Peyer's patch (tissue), 4 donors: ENCODE data around the gene MYZAP.

ENCODE experiments used
- CTCF ChIP-seq, 6 experiments: fragments of 450-650 bp in 4 of 6; fragments of 200-600 bp in 2 of 6; sonication (generic) in 1 of 6; IDR thresholded peaks; one replicate each; pipeline ENCODE4 v1.5.1; 2017 to 2019; ENCODE audit warnings: antibody characterized with exemption in 6 of 6, mild to moderate bottlenecking in 3 of 6, moderate library complexity in 1 of 6
- POLR2A ChIP-seq, 2 donors: fragments of 450-650 bp; IDR thresholded peaks; one replicate each; pipeline ENCODE4 v1.5.1; 2017; ENCODE audit warnings: antibody characterized with exemption in 2 of 2, mild to moderate bottlenecking in 2 of 2, moderate library complexity in 2 of 2

DNA sequence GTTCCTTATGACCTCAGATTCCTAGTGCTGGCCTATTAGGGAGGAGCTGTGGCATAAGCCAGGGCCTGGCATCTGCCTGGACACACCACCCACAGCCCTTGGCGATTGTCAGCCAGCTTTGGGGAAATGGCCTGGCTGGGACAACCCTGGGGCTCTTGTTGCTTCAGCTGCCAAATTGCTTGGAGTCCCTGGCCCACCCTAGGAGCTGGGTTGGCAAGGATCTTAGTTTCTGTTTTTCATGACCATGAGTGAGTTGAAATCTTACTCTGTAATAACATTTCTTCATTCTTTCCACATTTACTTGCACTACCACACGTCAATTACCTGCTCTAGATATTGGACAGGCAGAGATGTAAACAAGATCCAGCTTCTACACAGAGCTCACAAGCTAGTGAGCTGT, 1.9 kb upstream of the MYZAP start:
- TF ChIP-seq CTCF (IDR thresholded peaks at IDR 0.05): no peak
- no peak for TF ChIP-seq POLR2A (IDR thresholded peaks at IDR 0.05)
